Left lung (tissue), 10 donors: Measurements from ENCODE around the gene CROCC. TPM values are rescaled to one million over a fixed set of nuclear protein-coding genes. Genes with fewer than 3 reads are reported as not detected.
A peak's percentile ranks its signal among the peaks of the same experiment; 100 is the strongest.

Source experiments
- ATAC-seq: fragments of 200-7000 bp; cut with Tn5 transposase; one replicate; pipeline ENCODE4 v1.9.1; 2020; ENCODE audit warnings: moderate library complexity
- DNase-seq, 4 donors: peaks; one replicate each; pipeline ENCODE4 v3.0.0-alpha.2; 2013 to 2020
- H3K27ac ChIP-seq, 2 donors: fragments of 200-600 bp; sonication (generic) in 1 of 2; one replicate each; pipeline versions ENCODE4 v1.5.0 to v1.8.0; 2020 to 2021
- H3K27me3 ChIP-seq, 2 donors: fragments of 200-600 bp; sonication (generic) in 1 of 2; one replicate each; pipeline versions ENCODE4 v1.5.0 to v1.8.0; 2020 to 2021
- H3K36me3 ChIP-seq, 2 donors: fragments of 200-600 bp; sonication (generic) in 1 of 2; one replicate each; pipeline versions ENCODE4 v1.5.0 to v1.8.0; 2020 to 2021
- H3K4me1 ChIP-seq, 2 donors: fragments of 200-600 bp; one replicate each; pipeline ENCODE4 v1.8.0; 2021
- H3K4me3 ChIP-seq, 2 donors: fragments of 200-600 bp; sonication (generic) in 1 of 2; one replicate each; pipeline versions ENCODE4 v1.5.0 to v1.8.0; 2020 to 2021; ENCODE audit warnings: mild to moderate bottlenecking in 1 of 2
- H3K9me3 ChIP-seq, 2 donors: fragments of 200-600 bp; sonication (generic) in 1 of 2; one replicate each; pipeline versions ENCODE4 v1.5.0 to v1.8.0; 2020 to 2021
- intact Hi-C, 2 donors: fragments of 100-400 bp; cut with DNase I; formaldehyde crosslinking; loops; one replicate each; pipeline versions ENCODE4 v1.11.2 to v1.14.2; 2022
- polyA plus RNA-seq, 6 donors: library from polyadenylated mRNA; unstranded; fragments of 120-200 nt; gene quantifications; one replicate each; pipeline ENCODE4 v1.2.1, GENCODE V29; 2013; ENCODE audit not compliant: insufficient read length in 6 of 6
- total RNA-seq, 2 donors: library from RNA; stranded (reverse); fragmentation: NEBNext Ultra II Directional; extraction: Animal tissue kit (Norgen Biotek cat#: 25700); gene quantifications; one replicate each; pipeline ENCODE4 v1.2.1, GENCODE V29; 2021
- TF ChIP-seq, protein P1 (sequence below), 2 donors: fragments of 200-600 bp; sonication (generic) in 1 of 2; IDR thresholded peaks; one replicate each; pipeline versions ENCODE4 v1.5.0 to v1.8.0; 2021; ENCODE audit warnings: antibody characterized with exemption in 2 of 2
- donor health status: DM: no; HTN: yes; CAD: no.
- donor health status: DM: no; HTN: no; CAD: no.

The CROCC gene
- total and polyA plus RNA-seq, 8 donors = 19.1 to 66.2 (median 53.9) TPM

- ATAC-seq (no peak), DNase-seq (peak in 1 of 4 donors; percentile 42)
- Histone ChIP-seq H3K36me3 (peaks cover 0 to 23% of the 10 kb centered on the region in 2 donors), H3K4me1 (peaks cover 9 to 43% of the 10 kb centered on the region in 2 donors), H3K27ac (no peak overlapping the region), H3K4me3 (no peak overlapping the region), H3K27me3 (no peaks in the 10 kb centered on the region), H3K9me3 (no peaks in the 10 kb centered on the region)
- TF ChIP-seq, protein P1, sequence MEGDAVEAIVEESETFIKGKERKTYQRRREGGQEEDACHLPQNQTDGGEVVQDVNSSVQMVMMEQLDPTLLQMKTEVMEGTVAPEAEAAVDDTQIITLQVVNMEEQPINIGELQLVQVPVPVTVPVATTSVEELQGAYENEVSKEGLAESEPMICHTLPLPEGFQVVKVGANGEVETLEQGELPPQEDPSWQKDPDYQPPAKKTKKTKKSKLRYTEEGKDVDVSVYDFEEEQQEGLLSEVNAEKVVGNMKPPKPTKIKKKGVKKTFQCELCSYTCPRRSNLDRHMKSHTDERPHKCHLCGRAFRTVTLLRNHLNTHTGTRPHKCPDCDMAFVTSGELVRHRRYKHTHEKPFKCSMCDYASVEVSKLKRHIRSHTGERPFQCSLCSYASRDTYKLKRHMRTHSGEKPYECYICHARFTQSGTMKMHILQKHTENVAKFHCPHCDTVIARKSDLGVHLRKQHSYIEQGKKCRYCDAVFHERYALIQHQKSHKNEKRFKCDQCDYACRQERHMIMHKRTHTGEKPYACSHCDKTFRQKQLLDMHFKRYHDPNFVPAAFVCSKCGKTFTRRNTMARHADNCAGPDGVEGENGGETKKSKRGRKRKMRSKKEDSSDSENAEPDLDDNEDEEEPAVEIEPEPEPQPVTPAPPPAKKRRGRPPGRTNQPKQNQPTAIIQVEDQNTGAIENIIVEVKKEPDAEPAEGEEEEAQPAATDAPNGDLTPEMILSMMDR (IDR thresholded peaks at IDR 0.05) = no peak
- intact Hi-C loops = no loop called here
Observed at GRCh38 chr1:17008208-17008855, 86.6 kb downstream of the CROCC start.

GRCh38 chr1:17009706-17010105 is 88.0 kb downstream of the CROCC start:
- Histone ChIP-seq H3K36me3 (peaks cover 0 to 11% of the 10 kb centered on the region in 2 donors), H3K4me3 (peak overlapping the region in 1 of 2 donors; percentile 96), H3K27ac (no peak overlapping the region), H3K27me3 (no peaks in the 10 kb centered on the region), H3K9me3 (no peaks in the 10 kb centered on the region), H3K4me1 (peaks cover 9 to 56% of the 10 kb centered on the region in 2 donors)
- DNase-seq (peak in 3 of 4 donors; percentile 15 to 56 (median 42)), ATAC-seq (peak; percentile 13)
- TF ChIP-seq, protein P1 (IDR thresholded peaks at IDR 0.05) = no peak
- intact Hi-C loops = no loop called here

DNA sequence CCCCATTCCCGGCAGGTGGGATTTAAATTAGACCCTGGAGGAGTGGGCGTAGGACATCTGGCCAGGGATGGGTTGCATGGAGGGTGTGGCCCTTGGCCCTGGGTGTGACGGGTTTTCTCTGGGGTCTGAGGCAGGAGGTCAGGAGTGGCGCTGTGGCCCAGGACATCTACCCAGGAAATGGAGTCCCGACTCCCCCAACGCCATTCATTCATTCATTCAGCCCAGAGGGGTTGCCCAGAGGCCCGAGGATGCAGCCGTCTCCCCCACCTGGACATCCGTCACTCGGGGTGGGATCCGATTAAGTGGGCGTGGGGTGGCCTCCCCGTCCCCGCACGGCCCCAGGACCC is 89.3 kb downstream of the CROCC start:
- peaks cover 9 to 63% of the 10 kb centered on the region in 2 donors for H3K4me1 ChIP-seq
- no peaks in the 10 kb centered on the region for H3K27me3 ChIP-seq
- intact Hi-C loops = no loop called here
- TF ChIP-seq, protein P1 (IDR thresholded peaks at IDR 0.05) = no peak
- DNase-seq (peak in 1 of 4 donors; percentile 3), ATAC-seq (no peak)
- no peaks in the 10 kb centered on the region for H3K36me3 ChIP-seq
- H3K4me3 ChIP-seq = peak overlapping the region; percentile 76 to 96
- peak overlapping the region; percentile 13 to 64 for H3K27ac ChIP-seq
- H3K9me3 ChIP-seq = no peaks in the 10 kb centered on the region

GRCh38 chr1:17011439-17012307 is 89.9 kb downstream of the CROCC start, which contains the start of gene ATP13A2:
TSS of gene ATP13A2 (minus strand) at chr1:17011928. CDS start at chr1:17011738, 190 bp downstream.
- Histone ChIP-seq H3K4me3 (peak within 1 kb of the TSS; percentile 76 to 96), H3K27ac (peak within 1 kb of the TSS; percentile 13 to 64), H3K27me3 (no peaks in the 10 kb centered on the region), H3K36me3 (no peaks in the 10 kb centered on the region), H3K4me1 (peaks cover 9 to 63% of the 10 kb centered on the region in 2 donors), H3K9me3 (no peaks in the 10 kb centered on the region)
- intact Hi-C loops = no loop called here
- ATAC-seq (peak; percentile 98), DNase-seq (peak; percentile 73 to 98 (median 83))
- TF ChIP-seq, protein P1 (IDR thresholded peaks at IDR 0.05) = no peak
